ENCODE data around the gene GBX1.

Gene GBX1

GRCh38 chr7:151148319-151149259 is 18.9 kb downstream of the GBX1 start:
- TF ChIP-seq SIN3A (IDR thresholded peaks at IDR 0.05; ENCODE audit: borderline replicate concordance, insufficient read depth, low read length) (no peak), FOXP2 (optimal IDR thresholded peaks at IDR 0.05; ENCODE audit: borderline replicate concordance, extremely low read depth, extremely low read length, insufficient read depth) (no peak), POLR2AphosphoS5 (IDR thresholded peaks at IDR 0.05; ENCODE audit: low read depth, low read length) (no peak)

DNA sequence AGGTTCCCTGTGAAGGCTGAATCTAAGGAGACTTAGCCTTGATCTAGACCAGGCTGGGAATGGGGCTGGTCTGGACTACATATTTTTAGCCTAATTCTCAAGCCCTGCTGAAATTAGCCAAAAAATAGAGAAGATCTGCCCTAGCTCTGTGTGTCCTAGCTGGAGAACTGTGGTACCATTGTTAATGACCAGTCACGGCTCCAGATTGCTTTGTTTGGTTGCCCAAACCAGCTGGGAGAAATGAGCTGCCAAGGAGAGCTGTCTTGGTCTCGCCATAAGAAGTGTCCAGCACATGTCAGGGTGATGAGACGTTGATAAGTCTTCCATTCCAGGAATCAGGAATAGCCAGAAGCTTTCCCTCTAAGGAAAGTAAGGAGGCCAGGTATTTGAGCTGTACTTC is 20.7 kb downstream of the GBX1 start:
- TF ChIP-seq TAF1 (IDR thresholded peaks at IDR 0.05; ENCODE audit: borderline replicate concordance, insufficient read depth, low read length), result no peak
- no peak for TF ChIP-seq POLR2AphosphoS5 (IDR thresholded peaks at IDR 0.05; ENCODE audit: low read depth, low read length)
- no peak for TF ChIP-seq REST (IDR thresholded peaks at IDR 0.05; ENCODE audit: insufficient read depth in 1 of 2, low read depth in 2 of 2, low read length in 2 of 2)
- TF ChIP-seq SIN3A (IDR thresholded peaks at IDR 0.05; ENCODE audit: borderline replicate concordance, insufficient read depth, low read length), result no peak
- no peak for TF ChIP-seq FOXP2 (optimal IDR thresholded peaks at IDR 0.05; ENCODE audit: borderline replicate concordance, extremely low read depth, extremely low read length, insufficient read depth)

DNA sequence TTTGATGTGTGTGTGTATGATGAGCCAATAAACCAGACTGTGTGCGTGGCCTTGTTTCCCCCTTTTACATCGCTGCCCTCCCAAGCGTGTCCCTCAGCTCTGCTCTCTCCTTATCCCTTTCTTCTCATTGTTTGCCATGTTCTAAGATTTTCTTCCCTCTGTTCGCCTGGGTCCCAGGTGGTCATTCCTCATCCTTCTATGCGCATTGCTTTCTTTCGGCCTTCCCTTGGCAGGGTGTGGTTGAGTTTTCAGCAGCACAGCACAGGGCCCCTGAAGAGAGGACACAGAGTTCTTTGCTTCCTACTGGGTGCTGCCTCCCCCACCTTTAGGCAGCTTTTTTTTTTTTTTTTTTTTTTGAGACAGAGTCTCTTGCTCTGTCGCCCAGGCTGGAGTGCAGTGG is 23.1 kb downstream of the GBX1 start:
- TF ChIP-seq TAF1 (IDR thresholded peaks at IDR 0.05; ENCODE audit: borderline replicate concordance, insufficient read depth, low read length), result no peak

DNA sequence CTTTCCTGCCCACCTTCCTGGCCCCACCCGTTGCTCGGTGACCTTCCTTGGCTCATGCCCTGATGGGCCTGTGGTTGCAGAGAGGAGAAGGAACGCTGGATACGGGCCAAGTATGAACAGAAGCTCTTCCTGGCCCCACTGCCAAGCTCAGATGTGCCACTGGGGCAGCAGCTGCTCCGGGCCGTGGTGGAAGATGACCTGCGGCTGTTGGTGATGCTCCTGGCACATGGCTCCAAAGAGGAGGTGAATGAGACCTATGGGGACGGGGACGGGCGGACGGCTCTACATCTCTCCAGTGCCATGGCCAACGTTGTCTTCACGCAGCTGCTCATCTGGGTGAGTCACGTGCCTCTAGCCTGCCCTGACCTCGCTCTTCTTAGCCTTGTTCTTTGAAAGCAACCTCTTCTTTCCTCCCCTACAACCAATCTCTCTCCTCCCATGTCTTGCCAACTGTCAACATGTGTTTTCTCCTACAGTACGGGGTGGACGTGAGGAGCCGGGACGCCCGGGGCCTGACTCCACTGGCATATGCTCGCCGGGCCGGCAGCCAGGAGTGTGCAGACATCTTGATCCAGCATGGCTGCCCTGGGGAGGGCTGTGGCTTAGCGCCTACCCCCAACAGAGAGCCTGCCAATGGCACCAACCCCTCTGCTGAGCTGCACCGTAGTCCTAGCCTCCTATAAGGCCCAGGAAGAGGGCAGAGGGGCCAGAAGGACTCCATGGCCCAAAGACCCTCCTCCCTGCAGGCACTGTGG is 24.1 kb downstream of the GBX1 start:
- TF ChIP-seq REST (IDR thresholded peaks at IDR 0.05; ENCODE audit: insufficient read depth in 1 of 2, low read depth in 2 of 2, low read length in 2 of 2) (no peak), FOXP2 (optimal IDR thresholded peaks at IDR 0.05; ENCODE audit: borderline replicate concordance, extremely low read depth, extremely low read length, insufficient read depth) (no peak), TAF1 (IDR thresholded peaks at IDR 0.05; ENCODE audit: borderline replicate concordance, insufficient read depth, low read length) (no peak)

- TF ChIP-seq POLR2AphosphoS5 (IDR thresholded peaks at IDR 0.05; ENCODE audit: low read depth, low read length) (no peak), SIN3A (IDR thresholded peaks at IDR 0.05; ENCODE audit: borderline replicate concordance, insufficient read depth, low read length) (no peak), REST (IDR thresholded peaks at IDR 0.05; ENCODE audit: insufficient read depth in 1 of 2, low read depth in 2 of 2, low read length in 2 of 2) (no peak)
These were observed 24.8 kb downstream of the GBX1 start for GRCh38 chr7:151142686-151143040.

Measured in PFSK-1 (cell line).